Smooth muscle cell (in vitro differentiated cells): ENCODE data around the gene KCNT1. TPM values are rescaled to one million over a fixed set of nuclear protein-coding genes. Genes with fewer than 3 reads are reported as not detected.
"Not testable (repeated sequence)": the region's sequence is repeated elsewhere in the genome, so short reads cannot be mapped to it uniquely, and the experiment has no call there.

Experiments
- DNase-seq: peaks from one replicate; lab custom pipeline; 2025; ENCODE audit not compliant: unreplicated experiment; lab: John Stamatoyannopoulos, UW
- H2AFZ ChIP-seq: fragments of 200-600 bp; sonication (generic); 2 replicates; pipeline ENCODE4 v1.6.0; 2016; ENCODE audit warnings: antibody characterized with exemption, low read depth, mild to moderate bottlenecking
- H3F3A ChIP-seq: fragments of 200-600 bp; sonication (generic); 2 replicates; pipeline ENCODE4 v1.6.0; 2017; ENCODE audit warnings: antibody characterized with exemption, low read depth
- H3K27ac ChIP-seq: fragments of 200-600 bp; sonication (generic); 2 replicates; pipeline ENCODE4 v1.5.1; 2016; ENCODE audit warnings: low read depth, mild to moderate bottlenecking
- H3K27me3 ChIP-seq: fragments of 200-600 bp; sonication (generic); 2 replicates; pipeline ENCODE4 v1.6.1; 2016; ENCODE audit warnings: low read depth, mild to moderate bottlenecking
- H3K36me3 ChIP-seq: fragments of 200-600 bp; sonication (generic); 2 replicates; pipeline ENCODE4 v1.5.1; 2016; ENCODE audit warnings: low read depth
- H3K4me1 ChIP-seq: fragments of 200-600 bp; sonication (generic); 2 replicates; pipeline ENCODE4 v1.5.1; 2016; ENCODE audit warnings: low read depth
- H3K4me2 ChIP-seq: fragments of 200-600 bp; sonication (generic); 2 replicates; pipeline ENCODE4 v1.6.0; 2016; ENCODE audit warnings: mild to moderate bottlenecking
- H3K4me3 ChIP-seq: fragments of 200-600 bp; sonication (generic); 2 replicates; pipeline ENCODE4 v1.5.1; 2016; ENCODE audit warnings: mild to moderate bottlenecking
- H3K79me2 ChIP-seq: fragments of 200-600 bp; sonication (generic); 2 replicates; pipeline ENCODE4 v1.6.0; 2016; ENCODE audit warnings: low read depth, mild to moderate bottlenecking
- H3K9ac ChIP-seq: fragments of 200-600 bp; sonication (generic); 2 replicates; pipeline ENCODE4 v1.6.0; 2016; ENCODE audit warnings: low read depth
- H3K9me3 ChIP-seq: fragments of 200-600 bp; sonication (generic); replicated peaks from 2 replicates; pipeline ENCODE4 v1.5.1; 2016; ENCODE audit warnings: low read depth
- H4K20me1 ChIP-seq: fragments of 200-600 bp; sonication (generic); 2 replicates; pipeline ENCODE4 v1.6.0; 2016; ENCODE audit warnings: low read depth
- WGBS: methylation state at CpG from one replicate; pipeline ENCODE4 v1.1.7; 2016; ENCODE audit warnings: low lambda C conversion rate; 5-methylcytosine and 5-hydroxymethylcytosine counted together
- polyA plus RNA-seq: library from polyadenylated mRNA; unstranded; fragments of >200 nt; fragmentation: Nextera tagmentation; extraction: Ambion mirVana; gene quantifications from 2 replicates; pipeline ENCODE4 v1.2.1, GENCODE V29; 2016
- total RNA-seq: library from RNA; depleted of rRNA; stranded (reverse); fragments of >200 nt; gene quantifications from 2 replicates; pipeline ENCODE4 v1.2.3, GENCODE V29; 2014
- TF ChIP-seq, protein P1 (sequence below): fragments of 200-600 bp; sonication (generic); IDR thresholded peaks from 2 replicates; pipeline ENCODE4 v1.5.1; 2017; ENCODE audit warnings: borderline replicate concordance, mild to moderate bottlenecking, antibody characterized with exemption; ENCODE audit not compliant: insufficient read depth, poor library complexity, severe bottlenecking

The KCNT1 gene
- total and polyA plus RNA-seq, 2 experiments from 2014 or later: not detected

DNA sequence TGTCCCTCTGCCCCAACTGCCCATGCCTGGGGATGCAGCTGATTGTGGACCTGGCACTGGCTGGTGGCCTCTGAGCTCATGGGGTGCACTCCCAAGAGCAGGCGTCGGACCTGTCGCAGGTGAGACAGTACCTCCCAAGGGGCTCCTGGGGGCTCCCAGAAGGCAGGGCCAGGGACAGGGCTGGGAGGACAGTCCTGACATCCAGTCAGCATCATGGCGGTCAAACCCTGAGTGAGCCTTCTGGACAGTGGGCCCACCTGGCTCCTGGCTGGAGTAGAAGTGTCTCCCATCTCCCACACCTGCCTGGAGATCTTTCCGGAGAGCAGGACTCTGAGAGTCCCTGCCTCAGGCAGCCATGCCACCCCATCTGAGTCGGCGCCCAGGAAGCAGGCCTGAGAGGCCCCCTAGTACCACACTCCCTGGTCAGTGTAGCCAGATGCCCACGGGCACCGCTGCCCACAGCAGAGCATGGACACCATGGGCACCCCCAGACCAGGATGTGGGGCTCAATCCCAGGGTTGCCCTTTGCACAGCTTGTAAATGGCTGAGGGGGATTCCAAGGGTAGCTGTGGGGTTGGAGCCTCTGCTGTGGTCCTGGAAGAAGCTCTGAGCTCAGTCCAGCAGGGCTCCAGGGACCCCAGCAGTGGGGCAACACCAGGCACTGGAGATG is 32.2 kb upstream of the KCNT1 start:
- Histone ChIP-seq H3K4me3 (no peak overlapping the region), H3K9ac (no peak overlapping the region), H3K4me2 (no peak overlapping the region), H3K9me3 (no peaks in the 10 kb centered on the region), H3K27ac (no peak overlapping the region), H3K36me3 (no peaks in the 10 kb centered on the region), H3K27me3 (no peaks in the 10 kb centered on the region), H3F3A (no peaks in the 10 kb centered on the region), H4K20me1 (peaks cover 8% of the 10 kb centered on the region), H3K4me1 (no peaks in the 10 kb centered on the region), H3K79me2 (no peaks in the 10 kb centered on the region), H2AFZ (no peak overlapping the region)
- DNase-seq: no peak
- 94% methylated on average over 9 of the region's 9 CpGs for WGBS
- TF ChIP-seq, protein P1, sequence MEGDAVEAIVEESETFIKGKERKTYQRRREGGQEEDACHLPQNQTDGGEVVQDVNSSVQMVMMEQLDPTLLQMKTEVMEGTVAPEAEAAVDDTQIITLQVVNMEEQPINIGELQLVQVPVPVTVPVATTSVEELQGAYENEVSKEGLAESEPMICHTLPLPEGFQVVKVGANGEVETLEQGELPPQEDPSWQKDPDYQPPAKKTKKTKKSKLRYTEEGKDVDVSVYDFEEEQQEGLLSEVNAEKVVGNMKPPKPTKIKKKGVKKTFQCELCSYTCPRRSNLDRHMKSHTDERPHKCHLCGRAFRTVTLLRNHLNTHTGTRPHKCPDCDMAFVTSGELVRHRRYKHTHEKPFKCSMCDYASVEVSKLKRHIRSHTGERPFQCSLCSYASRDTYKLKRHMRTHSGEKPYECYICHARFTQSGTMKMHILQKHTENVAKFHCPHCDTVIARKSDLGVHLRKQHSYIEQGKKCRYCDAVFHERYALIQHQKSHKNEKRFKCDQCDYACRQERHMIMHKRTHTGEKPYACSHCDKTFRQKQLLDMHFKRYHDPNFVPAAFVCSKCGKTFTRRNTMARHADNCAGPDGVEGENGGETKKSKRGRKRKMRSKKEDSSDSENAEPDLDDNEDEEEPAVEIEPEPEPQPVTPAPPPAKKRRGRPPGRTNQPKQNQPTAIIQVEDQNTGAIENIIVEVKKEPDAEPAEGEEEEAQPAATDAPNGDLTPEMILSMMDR: no peak

DNA sequence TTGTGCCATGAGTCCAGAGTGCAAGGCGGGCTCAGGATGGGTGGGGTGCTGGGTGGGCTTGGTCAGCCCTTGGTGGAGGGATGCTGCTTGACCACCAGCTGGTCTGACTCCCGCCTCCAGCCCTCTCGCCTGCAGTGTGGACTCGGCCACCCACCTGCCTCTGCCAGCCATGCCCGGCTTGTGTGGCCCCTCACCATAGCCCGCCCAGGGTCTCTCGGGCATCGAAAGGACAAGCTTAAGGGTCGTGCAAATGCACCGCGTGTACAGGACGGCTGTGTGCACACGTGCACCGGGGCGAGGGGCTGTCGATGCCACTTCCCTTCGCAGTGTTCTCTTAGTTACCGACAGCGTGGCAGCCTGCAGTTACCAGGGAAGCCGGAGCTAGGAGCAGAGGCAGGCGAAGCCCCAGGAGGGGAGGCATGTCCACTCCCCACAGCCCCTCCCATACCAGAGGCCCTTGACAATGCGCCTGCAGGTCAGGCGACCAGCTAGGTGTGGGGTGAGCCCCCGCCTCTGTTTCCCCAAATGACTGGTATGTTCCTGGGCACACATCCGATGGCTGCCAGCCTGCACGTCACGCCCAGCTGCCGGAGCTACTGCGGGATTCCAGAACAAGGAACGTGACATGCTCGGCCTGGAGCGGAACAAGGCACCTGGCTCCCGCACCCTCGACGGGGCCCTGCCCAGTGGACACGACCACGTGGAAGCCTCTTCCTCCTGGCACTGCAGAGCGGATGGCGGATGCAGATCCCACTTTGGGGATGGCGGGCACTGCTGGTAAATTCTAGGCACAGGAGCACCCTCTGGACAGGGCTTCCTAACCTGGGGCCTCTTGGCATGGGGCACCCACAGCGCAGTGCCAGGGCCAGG is 31.0 kb upstream of the KCNT1 start:
- Histone ChIP-seq H3K27ac (no peak overlapping the region), H3K4me2 (no peak overlapping the region), H3K27me3 (no peaks in the 10 kb centered on the region), H3K36me3 (no peaks in the 10 kb centered on the region), H2AFZ (no peak overlapping the region), H4K20me1 (no peaks in the 10 kb centered on the region), H3K9ac (no peak overlapping the region), H3K79me2 (no peaks in the 10 kb centered on the region), H3F3A (no peaks in the 10 kb centered on the region), H3K4me1 (no peaks in the 10 kb centered on the region), H3K4me3 (no peak overlapping the region), H3K9me3 (no peaks in the 10 kb centered on the region)
- TF ChIP-seq, protein P1: no peak
- no peak for DNase-seq
- WGBS: 90% methylated on average over 38 of the region's 41 CpGs

GRCh38 chr9:135671591-135672041 is 30.4 kb upstream of the KCNT1 start:
- Histone ChIP-seq H3K9me3 (no peaks in the 10 kb centered on the region), H3F3A (no peaks in the 10 kb centered on the region), H3K27me3 (no peaks in the 10 kb centered on the region), H3K36me3 (no peaks in the 10 kb centered on the region), H2AFZ (no peak overlapping the region), H3K4me3 (no peak overlapping the region), H3K9ac (no peak overlapping the region), H3K4me1 (no peaks in the 10 kb centered on the region), H3K27ac (no peak overlapping the region), H3K79me2 (no peaks in the 10 kb centered on the region), H3K4me2 (no peak overlapping the region), H4K20me1 (no peaks in the 10 kb centered on the region)
- 76% methylated on average over 7 of the region's 17 CpGs for WGBS
- TF ChIP-seq, protein P1: peak; percentile 8
- no peak for DNase-seq

- not testable (repeated sequence) for H4K20me1 ChIP-seq, H3K4me3 ChIP-seq, H3F3A ChIP-seq, H3K79me2 ChIP-seq, H3K9me3 ChIP-seq, H3K36me3 ChIP-seq, H3K9ac ChIP-seq, DNase-seq, H2AFZ ChIP-seq, H3K27me3 ChIP-seq, H3K4me1 ChIP-seq, H3K4me2 ChIP-seq, H3K27ac ChIP-seq
- 94% methylated on average over 7 of the region's 7 CpGs for WGBS
Measured at GRCh38 chr9:135672786-135673185, 29.2 kb upstream of the KCNT1 start.
